Measurements from ENCODE around the gene PLCG1.
"Not testable (repeated sequence)": the region's sequence is repeated elsewhere in the genome, so short reads cannot be mapped to it uniquely, and the experiment has no call there.

GRCh38 chr20:41118159-41118558 lies 19.2 kb upstream of the PLCG1 start:
- TF ChIP-seq, protein P1, sequence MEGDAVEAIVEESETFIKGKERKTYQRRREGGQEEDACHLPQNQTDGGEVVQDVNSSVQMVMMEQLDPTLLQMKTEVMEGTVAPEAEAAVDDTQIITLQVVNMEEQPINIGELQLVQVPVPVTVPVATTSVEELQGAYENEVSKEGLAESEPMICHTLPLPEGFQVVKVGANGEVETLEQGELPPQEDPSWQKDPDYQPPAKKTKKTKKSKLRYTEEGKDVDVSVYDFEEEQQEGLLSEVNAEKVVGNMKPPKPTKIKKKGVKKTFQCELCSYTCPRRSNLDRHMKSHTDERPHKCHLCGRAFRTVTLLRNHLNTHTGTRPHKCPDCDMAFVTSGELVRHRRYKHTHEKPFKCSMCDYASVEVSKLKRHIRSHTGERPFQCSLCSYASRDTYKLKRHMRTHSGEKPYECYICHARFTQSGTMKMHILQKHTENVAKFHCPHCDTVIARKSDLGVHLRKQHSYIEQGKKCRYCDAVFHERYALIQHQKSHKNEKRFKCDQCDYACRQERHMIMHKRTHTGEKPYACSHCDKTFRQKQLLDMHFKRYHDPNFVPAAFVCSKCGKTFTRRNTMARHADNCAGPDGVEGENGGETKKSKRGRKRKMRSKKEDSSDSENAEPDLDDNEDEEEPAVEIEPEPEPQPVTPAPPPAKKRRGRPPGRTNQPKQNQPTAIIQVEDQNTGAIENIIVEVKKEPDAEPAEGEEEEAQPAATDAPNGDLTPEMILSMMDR (conservative IDR thresholded peaks at IDR 0.05; ENCODE audit: low read depth, low read length), result peak; percentile 36; the same call in 1 of the 2 replicates
- not testable (repeated sequence) for TF ChIP-seq EZH2 (IDR thresholded peaks at IDR 0.05; ENCODE audit: low read length, unreplicated experiment); EZH2phosphoT487 (IDR thresholded peaks at IDR 0.05; ENCODE audit: borderline replicate concordance, low read length)

Data from PC-3 (cell line).